HG03469 (cell line): ENCODE results near the gene ARAF.

ENCODE experiments used
- ATAC-seq: cut with Tn5 transposase; IDR thresholded peaks from one replicate; pipeline ENCODE4 v1.9.1; 2021; ENCODE audit warnings: mild to moderate bottlenecking, moderate library complexity, moderate number of reproducible peaks; ENCODE audit not compliant: unreplicated experiment

ARAF gene

GRCh38 chrX:47618923-47619485 lies 58.0 kb downstream of the ARAF start:
- ATAC-seq, result no peak

DNA sequence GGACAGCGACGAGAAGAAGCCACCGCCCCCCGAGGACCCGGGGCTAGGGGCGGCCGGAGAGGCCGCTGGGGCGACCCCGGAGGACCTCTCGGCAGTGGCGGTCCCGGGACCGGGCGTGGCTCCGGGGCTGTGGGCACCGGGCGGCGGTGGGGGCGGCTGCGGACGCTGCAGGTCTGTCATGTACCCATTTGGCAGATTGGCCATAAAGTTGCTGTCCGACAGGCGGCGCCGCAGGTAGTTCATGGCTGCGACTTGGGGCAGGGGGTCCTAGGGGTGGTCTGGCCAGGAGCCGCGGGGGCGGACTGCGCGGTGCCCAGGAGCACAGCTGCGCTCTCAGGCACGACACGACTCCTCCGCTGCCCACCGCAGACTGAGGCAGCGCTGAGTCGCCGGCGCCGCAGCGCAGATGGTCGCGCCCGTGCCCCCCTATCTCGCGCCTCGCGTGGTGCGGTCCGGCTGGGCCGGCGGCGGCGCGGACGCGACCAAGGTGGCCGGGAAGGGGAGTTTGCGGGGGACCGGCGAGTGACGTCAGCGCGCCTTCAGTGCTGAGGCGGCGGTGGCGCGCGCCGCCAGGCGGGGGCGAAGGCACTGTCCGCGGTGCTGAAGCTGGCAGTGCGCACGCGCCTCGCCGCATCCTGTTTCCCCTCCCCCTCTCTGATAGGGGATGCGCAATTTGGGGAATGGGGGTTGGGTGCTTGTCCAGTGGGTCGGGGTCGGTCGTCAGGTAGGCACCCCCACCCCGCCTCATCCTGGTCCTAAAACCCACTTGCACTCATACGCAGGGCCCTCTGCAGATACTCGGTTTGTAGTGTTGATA lies 58.7 kb downstream of the ARAF start, which contains the start of gene SYN1:
SYN1 (minus strand) TSS at position 372 of the 817 bp plus-strand sequence; CDS start at position 243, 129 bp downstream.
- ATAC-seq, result no peak

DNA sequence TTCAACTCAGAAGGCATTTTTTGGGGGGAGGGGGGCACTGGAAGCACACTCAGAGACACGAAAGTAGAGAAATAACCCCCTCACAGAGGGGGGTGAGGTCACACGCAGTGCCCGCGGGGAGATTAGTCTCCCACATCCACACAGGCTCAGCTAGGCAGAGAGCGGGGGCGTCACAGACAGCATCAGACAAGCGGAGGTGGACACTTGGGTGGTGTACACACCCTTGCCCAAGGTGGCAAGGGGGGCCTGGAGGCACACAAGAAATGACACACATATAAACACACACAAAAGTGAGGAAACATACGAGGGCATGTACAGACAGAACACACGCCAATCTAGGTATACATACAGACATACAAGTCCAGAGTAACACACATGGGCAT lies 59.3 kb downstream of the ARAF start:
- ATAC-seq, result no peak
